HG03460 (cell line): ENCODE measurements around the gene DNAH14.
A peak's percentile ranks its signal among the peaks of the same experiment; 100 is the strongest.
"Not testable (repeated sequence)": the region's sequence is repeated elsewhere in the genome, so short reads cannot be mapped to it uniquely, and the experiment has no call there.

Experiments
- ATAC-seq: cut with Tn5 transposase; IDR thresholded peaks from one replicate; pipeline ENCODE4 v1.9.1; 2021; ENCODE audit not compliant: unreplicated experiment

DNAH14 gene

GRCh38 chr1:224929335-224930237 lies at the start of gene DNAH14:
TSS of gene DNAH14 (plus strand) at chr1:224929675. CDS start at chr1:224952703, 23,028 bp downstream.
- no peak for ATAC-seq

- no peak for ATAC-seq
These were observed 48.7 kb upstream of the DNAH14 start for GRCh38 chr1:224880593-224881307.

GRCh38 chr1:224881308-224881692 lies 48.2 kb upstream of the DNAH14 start:
- not testable (repeated sequence) for ATAC-seq

GRCh38 chr1:224881762-224882211 lies 47.7 kb upstream of the DNAH14 start:
- peak; percentile 56 for ATAC-seq

- ATAC-seq = no peak
These were observed 47.2 kb upstream of the DNAH14 start for GRCh38 chr1:224882264-224882663.

GRCh38 chr1:224883091-224883490 lies 46.4 kb upstream of the DNAH14 start:
- no peak for ATAC-seq

GRCh38 chr1:224884361-224884801 lies 45.1 kb upstream of the DNAH14 start:
- ATAC-seq = no peak

- ATAC-seq = not testable (repeated sequence)
These were observed 44.1 kb upstream of the DNAH14 start for GRCh38 chr1:224885376-224885775.

GRCh38 chr1:224894915-224895314 lies 34.6 kb upstream of the DNAH14 start:
- no peak for ATAC-seq

- ATAC-seq = no peak
These were observed 33.2 kb upstream of the DNAH14 start for GRCh38 chr1:224896130-224896781.

GRCh38 chr1:224897529-224898327 lies 31.7 kb upstream of the DNAH14 start:
- no peak for ATAC-seq

- ATAC-seq = no peak
These were observed 30.5 kb upstream of the DNAH14 start for GRCh38 chr1:224898937-224899336.

GRCh38 chr1:224900062-224900630 lies 29.3 kb upstream of the DNAH14 start:
- ATAC-seq = no peak

- ATAC-seq = no peak
These were observed 28.2 kb upstream of the DNAH14 start for GRCh38 chr1:224901087-224901810.

- no peak for ATAC-seq
These were observed 25.5 kb upstream of the DNAH14 start for GRCh38 chr1:224903955-224904354.

- ATAC-seq = no peak
These were observed 23.1 kb upstream of the DNAH14 start for GRCh38 chr1:224906340-224906739.

GRCh38 chr1:224911217-224911616 lies 18.3 kb upstream of the DNAH14 start:
- ATAC-seq = no peak

- no peak for ATAC-seq
These were observed 15.1 kb upstream of the DNAH14 start for GRCh38 chr1:224914292-224914900.

- ATAC-seq = no peak
These were observed 10.0 kb upstream of the DNAH14 start for GRCh38 chr1:224919508-224919907.
